ENCODE data around the gene IFT80. TPM values are rescaled to one million over a fixed set of nuclear protein-coding genes. Genes with fewer than 3 reads are reported as not detected.
"Not testable (repeated sequence)": the region's sequence is repeated elsewhere in the genome, so short reads cannot be mapped to it uniquely, and the experiment has no call there.

IFT80 gene
- total RNA-seq, 2 donors from 2014 or later = 13.8 to 14.1 TPM

GRCh38 chr3:160346511-160346910 lies 52.5 kb downstream of the IFT80 start:
- Histone ChIP-seq H3K36me3 (no peaks in the 10 kb centered on the region), H3K9me3 (no peaks in the 10 kb centered on the region), H3K27me3 (no peaks in the 10 kb centered on the region), H3K27ac (no peak overlapping the region), H3K4me1 (no peaks in the 10 kb centered on the region), H3K4me3 (no peak overlapping the region)
- no peak for TF ChIP-seq CTCF (IDR thresholded peaks at IDR 0.05)
- no peak for DNase-seq (ENCODE audit: low spot score)

GRCh38 chr3:160343132-160343531 lies 55.9 kb downstream of the IFT80 start:
- TF ChIP-seq CTCF (IDR thresholded peaks at IDR 0.05) = peak in 1 of 2 donors; percentile 61
- no peak for DNase-seq (ENCODE audit: low spot score)
- Histone ChIP-seq H3K36me3 (no peaks in the 10 kb centered on the region), H3K9me3 (peaks cover 0 to 1% of the 10 kb centered on the region in 2 donors), H3K4me1 (no peaks in the 10 kb centered on the region), H3K27ac (no peak overlapping the region), H3K4me3 (no peak overlapping the region), H3K27me3 (no peaks in the 10 kb centered on the region)

GRCh38 chr3:160340351-160340750 lies 58.7 kb downstream of the IFT80 start:
- Histone ChIP-seq H3K4me3 (no peak overlapping the region), H3K27ac (no peak overlapping the region), H3K9me3 (peaks cover 0 to 10% of the 10 kb centered on the region in 2 donors), H3K36me3 (no peaks in the 10 kb centered on the region), H3K4me1 (no peaks in the 10 kb centered on the region), H3K27me3 (no peaks in the 10 kb centered on the region)
- DNase-seq (ENCODE audit: low spot score) = no peak
- no peak for TF ChIP-seq CTCF (IDR thresholded peaks at IDR 0.05)

- TF ChIP-seq CTCF (IDR thresholded peaks at IDR 0.05) = no peak
Measured at GRCh38 chr3:160331127-160331937, 67.7 kb downstream of the IFT80 start.

GRCh38 chr3:160330690-160331089 lies 68.3 kb downstream of the IFT80 start:
- H3K9me3 ChIP-seq = no peaks in the 10 kb centered on the region
- H3K36me3 ChIP-seq = no peaks in the 10 kb centered on the region
- DNase-seq (ENCODE audit: low spot score) = no peak
- no peaks in the 10 kb centered on the region for H3K27me3 ChIP-seq
- TF ChIP-seq CTCF (IDR thresholded peaks at IDR 0.05) = no peak
- H3K4me1 ChIP-seq = no peaks in the 10 kb centered on the region
- H3K27ac ChIP-seq = no peak overlapping the region
- H3K4me3 ChIP-seq = no peak overlapping the region

More at GRCh38 chr3:160331127-160331937, 67.7 kb downstream of the IFT80 start:
- no peak overlapping the region for H3K4me3 ChIP-seq
- H3K9me3 ChIP-seq = no peaks in the 10 kb centered on the region
- no peaks in the 10 kb centered on the region for H3K36me3 ChIP-seq
- no peaks in the 10 kb centered on the region for H3K4me1 ChIP-seq
- no peaks in the 10 kb centered on the region for H3K27me3 ChIP-seq
- H3K27ac ChIP-seq = no peak overlapping the region
- no peak for DNase-seq (ENCODE audit: low spot score)

GRCh38 chr3:160330109-160330508 lies 68.9 kb downstream of the IFT80 start:
- no peak for TF ChIP-seq CTCF (IDR thresholded peaks at IDR 0.05)
- no peaks in the 10 kb centered on the region for H3K36me3 ChIP-seq
- H3K4me3 ChIP-seq = no peak overlapping the region

GRCh38 chr3:160326286-160326685 lies 72.7 kb downstream of the IFT80 start:
- H3K36me3 ChIP-seq; H3K27ac ChIP-seq; DNase-seq (ENCODE audit: low spot score); H3K4me3 ChIP-seq; H3K4me1 ChIP-seq; H3K27me3 ChIP-seq; H3K9me3 ChIP-seq: not testable (repeated sequence)

More at GRCh38 chr3:160330109-160330508, 68.9 kb downstream of the IFT80 start:
- no peaks in the 10 kb centered on the region for H3K27me3 ChIP-seq
- H3K9me3 ChIP-seq = no peaks in the 10 kb centered on the region
- DNase-seq (ENCODE audit: low spot score) = no peak
- no peaks in the 10 kb centered on the region for H3K4me1 ChIP-seq
- H3K27ac ChIP-seq = no peak overlapping the region

GRCh38 chr3:160321821-160322220 lies 77.2 kb downstream of the IFT80 start:
- not testable (repeated sequence) for H3K9me3 ChIP-seq; H3K4me3 ChIP-seq; H3K27ac ChIP-seq; H3K4me1 ChIP-seq; H3K36me3 ChIP-seq; DNase-seq (ENCODE audit: low spot score); H3K27me3 ChIP-seq
